Ovary (tissue), 3 donors: ENCODE results near the gene GPSM3.

Source experiments
- EP300 ChIP-seq: sonication (generic); formaldehyde crosslinking; IDR thresholded peaks from one replicate; pipeline ENCODE4 v1.6.1; 2017; ENCODE audit warnings: antibody characterized with exemption
- POLR2A ChIP-seq: fragments of 450-650 bp; IDR thresholded peaks from one replicate; pipeline ENCODE4 v1.6.1; 2017; ENCODE audit warnings: antibody characterized with exemption, mild to moderate bottlenecking, moderate library complexity
- TF ChIP-seq, protein P1 (sequence below), 3 donors: fragments of 450-650 bp in 2 of 3; fragments of 200-600 bp in 1 of 3; IDR thresholded peaks; one replicate each; pipeline versions ENCODE4 v1.5.1 to v1.8.0; 2016 to 2022; ENCODE audit warnings: antibody characterized with exemption in 3 of 3, mild to moderate bottlenecking in 1 of 3
- donor health status: DM: no; HTN: no; CAD: no.

DNA sequence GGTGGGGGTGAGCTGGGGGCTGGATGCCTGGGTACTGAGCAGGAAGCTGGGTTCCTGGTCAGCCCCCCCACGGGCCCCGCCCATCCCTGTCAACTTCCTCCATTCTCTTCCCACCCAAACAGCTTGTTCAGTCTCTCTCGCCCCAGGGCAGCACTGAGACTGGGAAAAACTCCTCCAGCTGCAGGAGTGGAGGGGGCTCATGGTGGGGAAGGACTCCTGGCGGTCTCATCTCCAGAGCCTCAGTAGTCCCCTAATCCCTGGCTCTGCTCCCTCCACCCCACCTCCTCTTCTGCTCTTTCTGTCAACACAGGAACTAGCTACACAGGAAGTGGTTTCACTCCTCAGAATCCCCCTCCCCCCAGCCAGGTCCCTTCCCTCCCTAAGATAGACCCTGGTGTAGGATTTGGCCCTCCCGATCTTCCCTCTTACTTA lies at the start of gene GPSM3:
- TF ChIP-seq, protein P1, sequence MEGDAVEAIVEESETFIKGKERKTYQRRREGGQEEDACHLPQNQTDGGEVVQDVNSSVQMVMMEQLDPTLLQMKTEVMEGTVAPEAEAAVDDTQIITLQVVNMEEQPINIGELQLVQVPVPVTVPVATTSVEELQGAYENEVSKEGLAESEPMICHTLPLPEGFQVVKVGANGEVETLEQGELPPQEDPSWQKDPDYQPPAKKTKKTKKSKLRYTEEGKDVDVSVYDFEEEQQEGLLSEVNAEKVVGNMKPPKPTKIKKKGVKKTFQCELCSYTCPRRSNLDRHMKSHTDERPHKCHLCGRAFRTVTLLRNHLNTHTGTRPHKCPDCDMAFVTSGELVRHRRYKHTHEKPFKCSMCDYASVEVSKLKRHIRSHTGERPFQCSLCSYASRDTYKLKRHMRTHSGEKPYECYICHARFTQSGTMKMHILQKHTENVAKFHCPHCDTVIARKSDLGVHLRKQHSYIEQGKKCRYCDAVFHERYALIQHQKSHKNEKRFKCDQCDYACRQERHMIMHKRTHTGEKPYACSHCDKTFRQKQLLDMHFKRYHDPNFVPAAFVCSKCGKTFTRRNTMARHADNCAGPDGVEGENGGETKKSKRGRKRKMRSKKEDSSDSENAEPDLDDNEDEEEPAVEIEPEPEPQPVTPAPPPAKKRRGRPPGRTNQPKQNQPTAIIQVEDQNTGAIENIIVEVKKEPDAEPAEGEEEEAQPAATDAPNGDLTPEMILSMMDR (IDR thresholded peaks at IDR 0.05): no peak
- TF ChIP-seq POLR2A (no peak), EP300 (no peak)
